ENCODE results near the gene DOLK.

DOLK gene

DNA sequence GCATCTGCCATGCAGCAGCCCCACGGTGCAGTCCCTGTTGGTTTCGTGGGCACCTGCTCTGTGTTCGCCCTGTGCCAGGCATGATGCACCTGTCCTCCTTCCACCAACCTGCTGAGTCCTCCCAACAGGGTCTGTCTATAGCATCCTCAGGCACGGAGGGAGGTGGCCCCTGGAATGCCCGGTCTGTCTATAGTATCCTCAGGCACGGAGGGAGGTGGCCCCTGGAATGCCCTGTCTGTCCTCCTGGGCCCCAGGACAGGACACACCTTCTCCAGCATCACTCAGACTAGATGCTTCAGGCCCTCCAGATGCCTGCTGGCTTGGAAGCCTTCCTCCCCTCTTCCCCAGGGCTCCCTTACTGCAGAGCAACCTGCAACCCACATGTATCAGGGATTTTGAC, 36.5 kb downstream of the DOLK start:
- no peak for DNase-seq

DNA sequence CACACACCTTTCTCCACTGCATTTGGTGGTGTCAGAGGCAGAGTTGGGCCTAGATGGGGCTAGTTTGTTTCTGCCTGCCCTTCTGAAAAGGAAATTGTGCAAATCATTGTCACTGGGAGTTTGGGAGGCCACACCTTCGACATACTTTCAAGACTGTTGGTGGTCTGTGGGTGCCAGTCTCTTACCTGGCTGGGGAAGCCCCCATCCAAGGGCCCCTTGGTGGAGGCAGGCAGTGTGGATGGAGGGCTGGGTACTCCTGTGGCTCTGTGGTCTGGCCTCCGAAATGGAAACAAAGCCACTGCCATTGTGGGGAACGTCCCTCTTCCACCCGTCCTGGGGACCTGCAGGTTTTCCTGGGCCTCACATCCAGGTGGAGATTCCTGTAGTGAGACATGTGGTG, 37.5 kb downstream of the DOLK start:
- DNase-seq = no peak

DNA sequence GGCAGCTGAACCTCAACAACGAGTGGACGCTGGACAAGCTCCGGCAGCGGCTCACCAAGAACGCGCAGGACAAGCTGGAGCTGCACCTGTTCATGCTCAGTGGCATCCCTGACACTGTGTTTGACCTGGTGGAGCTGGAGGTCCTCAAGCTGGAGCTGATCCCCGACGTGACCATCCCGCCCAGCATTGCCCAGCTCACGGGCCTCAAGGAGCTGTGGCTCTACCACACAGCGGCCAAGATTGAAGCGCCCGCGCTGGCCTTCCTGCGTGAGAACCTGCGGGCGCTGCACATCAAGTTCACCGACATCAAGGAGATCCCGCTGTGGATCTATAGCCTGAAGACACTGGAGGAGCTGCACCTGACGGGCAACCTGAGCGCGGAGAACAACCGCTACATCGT, 39.0 kb downstream of the DOLK start:
- DNase-seq = no peak

DNA sequence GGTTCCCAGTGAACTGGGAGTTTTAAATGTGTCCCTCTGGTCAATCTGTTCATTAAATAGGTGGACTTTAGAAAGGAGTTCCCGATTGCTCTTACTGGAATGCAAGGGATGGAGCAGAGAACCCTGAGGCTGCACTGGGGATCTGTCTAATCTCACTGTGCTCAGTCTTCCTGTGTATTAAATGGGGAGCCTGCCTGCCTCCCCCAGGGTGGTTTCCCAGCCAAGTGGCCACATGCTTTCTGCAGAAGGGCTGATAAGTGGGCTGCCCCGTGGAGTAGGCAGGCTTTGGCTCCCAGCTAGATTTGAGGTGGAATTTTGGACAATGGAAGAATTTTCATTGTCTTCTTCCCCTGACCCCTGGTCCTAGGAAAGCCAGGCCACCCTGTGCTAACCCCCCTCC, 40.7 kb downstream of the DOLK start:
- no peak for DNase-seq

DNA sequence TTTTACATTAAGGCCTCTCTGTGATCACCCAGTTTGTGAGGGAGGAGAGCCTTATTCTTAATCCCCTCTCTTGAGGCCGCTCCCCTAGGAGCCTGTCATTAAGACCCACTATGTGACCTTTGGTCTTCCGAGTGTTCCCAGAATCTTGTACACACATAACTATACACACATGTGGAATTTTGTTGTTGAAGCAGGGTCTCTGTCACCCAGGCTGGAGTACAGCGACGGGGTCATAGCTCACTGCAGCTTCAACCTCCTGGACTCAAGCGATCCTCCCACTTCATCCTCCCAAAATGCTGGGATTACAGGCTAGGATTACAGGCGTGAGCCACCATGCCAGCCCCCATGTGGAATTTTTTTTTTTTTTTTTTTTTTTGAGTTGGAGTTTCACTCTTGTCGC, 41.4 kb downstream of the DOLK start:
- DNase-seq = no peak

DNA sequence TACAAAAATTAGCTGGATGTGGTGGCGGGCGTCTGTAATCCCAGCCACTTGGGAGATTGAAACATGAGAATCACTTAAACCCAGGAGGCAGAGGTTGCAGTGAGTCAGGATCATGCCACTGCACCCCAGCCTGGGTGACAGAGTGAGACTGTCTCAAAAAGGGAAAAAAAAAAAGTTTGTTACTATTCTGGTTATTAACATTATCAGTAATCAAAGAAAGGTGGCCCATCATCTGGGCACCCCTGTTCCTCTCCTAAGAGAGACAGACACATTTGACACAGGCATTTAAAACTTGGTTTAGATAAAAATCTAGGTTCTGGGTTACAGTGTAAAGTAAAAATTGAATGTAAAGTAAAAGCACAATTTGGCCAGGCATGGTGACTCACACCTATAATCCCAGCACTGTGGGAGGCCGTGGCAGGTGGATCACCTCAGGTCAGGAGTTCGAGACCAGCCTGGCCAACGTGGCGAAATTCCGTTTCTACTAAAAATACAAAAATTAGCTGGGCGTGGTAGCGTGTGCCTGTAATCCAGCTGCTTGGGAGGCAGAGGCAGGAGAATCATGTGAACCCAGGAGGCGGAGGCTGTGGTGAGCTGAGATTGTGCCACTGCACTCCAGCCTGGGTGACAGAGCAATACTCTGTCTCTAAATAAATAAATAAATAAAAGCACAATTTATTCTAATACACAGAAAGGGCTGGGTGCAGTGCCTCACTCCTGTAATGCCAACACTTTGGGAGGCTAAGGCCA, 43.4 kb downstream of the DOLK start:
- DNase-seq = no peak

DNA sequence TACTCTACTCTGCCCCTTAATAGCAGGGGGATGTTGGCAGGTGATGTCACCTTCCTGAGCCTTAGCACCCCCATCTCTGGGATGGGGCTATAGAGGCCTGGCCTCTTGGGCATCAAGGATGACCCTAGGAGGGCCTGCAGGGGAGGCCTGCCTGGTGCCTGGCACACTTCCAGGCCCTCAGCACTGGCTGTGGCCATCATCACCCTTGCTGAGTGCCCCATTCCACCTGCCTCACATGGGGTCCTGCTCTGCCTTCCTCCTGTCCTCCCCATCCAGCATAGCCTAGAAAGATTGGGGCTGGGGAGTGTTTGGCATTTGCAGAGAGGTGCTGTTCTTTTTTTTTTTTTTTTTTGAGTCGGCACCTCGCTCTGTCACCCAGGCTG, 44.3 kb downstream of the DOLK start:
- DNase-seq = no peak

DNA sequence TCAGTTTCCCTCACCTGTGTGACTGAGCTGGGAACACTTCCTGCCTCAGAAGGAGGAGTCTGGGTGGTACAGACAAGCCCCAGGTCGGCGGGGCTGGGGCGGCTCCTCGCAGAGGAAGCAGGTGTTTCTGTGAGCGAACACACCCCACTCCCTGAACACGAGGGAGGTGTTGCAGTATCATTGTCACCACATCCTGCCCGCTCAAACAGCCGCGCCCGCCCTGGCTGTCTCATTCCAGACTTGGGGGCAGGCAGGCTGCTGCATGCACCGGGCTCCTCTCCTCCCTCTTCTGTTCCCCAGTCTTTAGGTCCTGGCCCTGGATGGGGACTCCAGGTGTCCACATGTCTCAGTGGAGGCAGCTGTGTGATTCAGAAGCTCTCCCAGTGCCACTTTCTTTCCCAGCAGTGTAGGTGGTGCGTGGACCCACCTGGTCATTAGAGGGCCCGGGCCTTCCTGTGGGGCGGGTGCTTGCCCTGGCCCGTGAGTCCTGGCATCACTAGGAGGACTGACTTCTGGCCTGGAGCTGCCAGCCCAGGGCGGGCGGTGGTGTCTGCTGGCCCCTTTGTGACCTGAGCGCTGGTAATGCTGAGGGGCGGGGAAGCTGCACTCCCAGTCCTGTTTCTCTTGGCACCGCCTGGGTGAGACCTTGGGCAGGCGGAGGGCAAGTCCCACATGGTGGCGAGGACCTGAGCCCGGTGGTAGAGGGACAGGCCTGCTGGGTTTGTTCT, 44.9 kb downstream of the DOLK start:
- DNase-seq = peak in 13 of 56 donors; percentile 10 to 63 (median 28)

DNA sequence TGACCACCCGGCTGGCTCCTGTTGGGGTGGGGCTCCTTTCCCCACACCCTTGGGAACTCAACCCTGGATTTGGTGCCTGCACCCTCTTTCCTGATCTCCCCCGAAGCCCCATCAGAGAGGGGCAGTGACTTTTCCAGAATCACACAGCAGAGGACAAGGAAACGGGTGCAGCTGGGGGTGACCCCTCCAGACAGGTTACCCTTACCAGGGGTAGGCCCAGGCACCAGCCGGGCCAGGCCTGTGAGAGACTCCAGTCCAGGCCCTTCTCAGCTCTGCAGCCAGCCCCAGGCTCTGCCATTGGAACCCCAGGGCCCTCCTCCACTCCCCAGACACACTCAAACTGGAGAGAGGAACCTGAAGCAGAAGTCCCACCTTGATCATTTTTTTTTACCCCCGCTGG, 45.6 kb downstream of the DOLK start:
- DNase-seq = no peak

DNA sequence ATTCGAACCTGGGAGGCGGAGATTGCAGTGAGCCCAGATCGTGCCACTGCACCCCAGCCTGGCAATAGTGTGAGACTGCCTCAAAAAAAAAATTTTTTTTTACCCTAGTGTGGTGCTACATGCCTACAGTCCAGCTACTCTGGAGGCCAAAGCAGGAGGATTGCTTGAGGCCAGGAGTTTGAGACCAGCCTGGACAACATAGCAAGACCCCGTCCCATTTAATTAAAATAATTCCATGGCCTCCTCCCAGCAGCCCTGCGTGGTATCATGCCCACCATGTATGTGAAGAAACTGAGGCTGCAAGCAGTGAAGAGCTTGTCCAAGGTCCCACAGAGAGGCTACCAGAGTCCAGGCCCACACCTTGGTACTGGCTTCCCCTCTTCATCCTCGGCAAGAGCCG, 46.0 kb downstream of the DOLK start:
- DNase-seq = no peak

DNA sequence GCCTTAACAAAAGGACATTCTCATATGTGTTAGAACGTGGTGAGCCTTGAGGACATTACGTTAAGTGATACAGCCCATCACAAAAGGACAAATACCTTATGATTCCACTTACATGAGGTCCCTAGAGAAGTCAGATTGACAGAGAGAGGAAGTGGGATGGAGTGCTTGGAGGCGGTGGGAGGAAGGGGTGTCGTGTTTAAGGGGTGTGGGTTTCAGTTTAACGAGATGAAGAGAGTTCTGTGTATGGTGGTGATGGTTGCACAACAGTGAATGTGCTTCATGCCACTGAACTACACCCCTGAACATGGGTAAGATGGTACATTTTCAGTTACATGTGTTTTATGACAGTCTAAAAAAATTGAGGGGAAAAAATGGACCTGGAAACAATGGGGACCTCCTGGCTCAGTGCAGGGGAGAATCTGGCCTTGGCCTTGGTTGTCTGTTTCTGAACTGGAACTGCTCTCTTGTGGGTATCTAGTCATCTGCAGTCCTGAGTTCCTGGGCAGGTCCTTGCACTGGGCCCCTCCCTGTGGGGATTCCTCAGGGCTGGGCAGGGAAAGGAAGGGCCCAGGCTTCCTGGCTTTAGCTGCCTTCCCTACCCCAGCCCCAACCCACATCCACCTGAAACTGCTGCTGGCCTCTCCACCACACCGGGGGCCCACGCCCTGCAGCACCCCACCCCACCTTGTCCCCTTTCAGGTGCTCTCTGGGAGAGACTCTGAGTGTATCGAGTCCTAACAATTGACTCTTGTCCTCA, 47.7 kb downstream of the DOLK start:
- no peak for DNase-seq

DNA sequence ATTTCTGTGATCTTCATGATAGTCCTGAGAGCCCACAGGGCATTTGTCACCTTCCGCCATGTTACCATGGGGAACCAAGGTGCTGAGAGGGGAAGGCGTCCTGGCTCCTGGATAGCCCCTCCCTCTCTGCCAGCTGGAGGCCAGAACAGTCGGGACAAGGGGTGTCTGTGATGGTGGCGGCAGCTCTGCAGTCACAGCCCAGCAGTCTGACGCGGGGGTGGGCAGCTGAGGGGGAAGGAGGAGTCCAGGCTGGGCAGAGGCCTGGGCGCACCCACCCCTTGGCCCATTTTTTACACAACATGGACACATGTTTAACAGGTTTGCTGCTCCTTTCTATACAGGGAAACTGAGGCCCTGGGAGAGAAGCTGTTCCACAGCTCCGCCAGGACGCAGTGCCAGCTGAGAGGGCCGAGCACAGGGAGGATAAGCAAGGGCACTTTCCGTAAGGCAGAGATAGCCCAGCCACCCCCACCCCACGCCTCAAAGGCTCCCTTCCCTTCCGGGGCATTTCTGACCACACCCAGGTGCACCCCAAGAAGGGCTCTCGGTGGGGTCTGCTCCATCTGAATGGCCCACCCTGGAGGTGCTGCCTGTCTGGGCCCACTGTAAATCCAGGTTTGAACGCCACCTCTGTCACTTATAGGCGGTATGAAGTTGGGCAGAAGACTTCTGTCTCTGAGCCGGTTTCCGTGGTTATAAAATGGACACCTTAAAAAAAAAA, 48.4 kb downstream of the DOLK start:
- peak in 24 of 56 donors; percentile 10 to 72 (median 31) for DNase-seq

DNA sequence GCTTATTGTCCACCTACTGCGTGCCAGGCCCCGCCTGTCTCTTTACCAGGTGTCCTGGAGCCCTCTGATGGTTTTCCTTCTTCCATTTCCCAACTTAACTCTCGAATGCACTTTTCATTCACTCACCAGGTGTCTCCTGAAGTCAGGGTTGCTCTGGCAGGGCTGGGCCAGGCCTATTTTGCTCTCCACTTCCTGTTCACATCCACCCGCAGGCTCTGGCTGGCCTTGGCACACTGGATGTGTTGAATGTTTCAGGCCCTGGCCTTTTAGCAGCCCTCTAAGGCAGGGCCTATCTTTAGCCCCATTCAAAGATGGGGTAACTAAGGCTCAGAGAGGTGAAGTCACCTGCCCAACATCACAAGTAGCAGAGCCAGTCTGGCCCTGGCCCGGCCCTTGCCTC, 49.0 kb downstream of the DOLK start:
- no peak for DNase-seq

DNA sequence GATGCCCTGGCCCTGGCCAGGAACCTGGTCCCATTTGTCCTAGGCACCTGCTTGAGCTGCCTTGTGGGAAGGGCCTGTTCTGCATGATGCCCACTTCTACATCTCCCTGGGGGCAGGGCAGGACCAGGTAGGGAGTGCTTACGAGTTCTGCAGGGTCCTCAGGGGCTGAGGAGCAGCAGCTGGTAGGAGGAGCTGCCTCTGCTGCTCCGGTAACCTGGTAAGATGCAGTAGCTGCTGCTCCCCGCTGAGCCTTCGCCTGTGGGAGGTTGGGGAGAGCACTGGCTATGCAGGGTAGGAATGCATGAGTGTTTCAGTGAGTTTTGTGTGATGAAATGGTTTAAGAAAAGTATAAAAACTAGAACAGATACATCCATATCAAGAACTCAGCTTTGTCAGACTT, 51.8 kb downstream of the DOLK start:
- peak in 11 of 56 donors; percentile 17 to 59 (median 30) for DNase-seq

Data from nucleus accumbens (tissue), 56 donors.